Measurements from ENCODE around the gene PRKCH.

The PRKCH gene

DNA sequence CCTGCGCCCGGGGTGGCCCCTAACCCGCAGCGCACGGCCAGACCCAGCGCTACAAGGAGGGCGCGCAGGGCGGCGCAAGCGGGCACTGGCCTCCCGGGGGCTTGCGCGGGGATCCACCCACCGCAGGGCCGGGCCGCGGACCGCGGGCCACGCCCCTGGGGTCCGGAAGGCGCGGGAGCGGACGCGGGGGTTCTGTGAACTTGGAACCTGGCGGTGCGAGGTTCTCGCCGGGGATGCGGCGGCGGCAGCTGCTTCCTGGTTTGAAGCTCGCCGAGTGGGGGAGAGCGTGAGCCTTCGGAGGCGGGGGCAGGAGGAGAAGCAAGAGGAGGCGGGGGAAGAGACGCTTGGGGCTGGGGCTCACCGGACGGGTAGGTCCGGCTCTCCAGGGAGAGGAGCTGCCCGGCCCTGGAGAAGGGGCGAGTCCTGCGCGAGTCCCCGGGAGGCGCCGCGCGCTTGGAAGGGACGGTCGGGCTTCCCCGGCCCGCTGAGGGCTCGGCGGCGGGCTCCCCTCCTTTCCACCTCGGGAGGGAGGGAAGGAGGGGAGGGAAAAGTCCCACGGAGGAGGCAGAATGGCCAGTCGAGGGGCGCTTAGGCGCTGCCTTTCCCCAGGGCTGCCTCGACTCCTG, at the start of gene PRKCH:
PRKCH (plus strand) TSS at position 195 of the 626 bp plus-strand sequence. CDS start 523 bp downstream, outside the sequence.
- Mint-ChIP-seq H3K4me3 (peak within 1 kb of the TSS; percentile 99), H3K27me3 (ENCODE audit: low read depth) (no peaks in the 10 kb centered on the region), H3K27ac (peak within 1 kb of the TSS; percentile 93), H3K4me1 (ENCODE audit: low read depth) (peaks cover 28% of the 10 kb centered on the region), H3K9me3 (peaks cover 8% of the 10 kb centered on the region), H3K36me3 (ENCODE audit: low read depth) (peaks cover 38% of the 10 kb centered on the region)
- DNase-seq (ENCODE audit: low spot score): peak; percentile 79

DNA sequence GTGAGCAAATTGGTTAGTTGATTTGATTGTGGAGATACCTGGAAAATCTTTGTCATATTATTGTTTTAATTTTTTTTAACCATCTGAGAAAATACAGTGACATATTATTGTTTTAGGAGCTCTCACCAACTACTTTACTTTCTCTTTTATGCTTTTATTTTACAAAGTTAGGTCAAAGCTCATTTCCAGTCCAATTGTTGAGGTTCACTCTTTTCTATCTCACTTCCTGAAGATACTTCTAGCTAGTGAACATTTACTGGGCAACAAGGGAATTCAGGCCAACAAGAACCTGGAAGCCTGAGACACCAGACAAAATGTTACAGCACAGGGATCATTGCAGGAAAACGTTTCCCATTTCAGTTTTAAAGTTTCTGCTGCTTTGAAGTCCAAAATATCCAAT, 44.1 kb upstream of the PRKCH start:
- Mint-ChIP-seq H3K27ac (no peak overlapping the region), H3K36me3 (ENCODE audit: low read depth) (no peaks in the 10 kb centered on the region), H3K4me3 (no peak overlapping the region), H3K9me3 (no peaks in the 10 kb centered on the region), H3K4me1 (ENCODE audit: low read depth) (peaks cover 13% of the 10 kb centered on the region), H3K27me3 (ENCODE audit: low read depth) (peaks cover 60% of the 10 kb centered on the region)
- no peak for DNase-seq (ENCODE audit: low spot score)

DNA sequence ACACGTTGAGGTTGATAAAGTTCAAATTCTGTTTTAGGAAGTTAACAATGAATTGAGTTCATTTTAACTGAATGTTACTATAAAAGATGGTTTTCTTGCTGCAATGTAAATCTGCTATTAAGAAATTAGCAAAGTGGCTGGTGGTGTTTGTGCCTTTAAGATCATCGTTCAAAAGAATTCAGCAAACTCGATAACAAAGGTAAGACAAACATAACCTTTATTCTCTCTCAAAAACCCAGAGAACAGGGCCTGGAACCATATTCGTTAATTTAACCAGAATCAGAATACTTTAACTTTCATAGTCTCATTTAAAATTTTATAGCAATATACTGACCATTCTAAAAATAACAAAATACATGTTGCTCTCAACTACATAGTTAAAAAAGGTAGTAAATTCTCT, 43.6 kb upstream of the PRKCH start:
- Mint-ChIP-seq H3K9me3 (no peaks in the 10 kb centered on the region), H3K4me1 (ENCODE audit: low read depth) (peaks cover 13% of the 10 kb centered on the region), H3K36me3 (ENCODE audit: low read depth) (no peaks in the 10 kb centered on the region), H3K27me3 (ENCODE audit: low read depth) (peaks cover 60% of the 10 kb centered on the region), H3K27ac (no peak overlapping the region), H3K4me3 (no peak overlapping the region)
- DNase-seq (ENCODE audit: low spot score): no peak

DNA sequence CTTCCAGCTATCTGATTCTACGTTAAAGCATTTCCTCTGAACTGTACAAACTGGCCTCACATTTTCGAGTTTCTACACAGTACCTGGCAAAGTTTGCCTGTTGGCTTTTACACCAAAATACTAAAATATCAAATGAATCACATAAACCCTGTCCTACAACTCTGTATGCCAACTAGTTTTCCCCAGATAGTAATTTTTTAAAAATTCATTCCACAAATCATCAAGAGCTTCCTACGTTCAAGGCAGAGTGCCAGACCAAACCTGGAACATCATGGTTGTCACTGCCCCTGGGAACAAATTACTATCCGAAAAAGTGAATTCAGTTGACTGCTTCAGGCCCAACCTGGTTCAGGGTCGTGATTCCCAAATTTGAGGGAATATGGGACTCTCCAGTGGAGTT, 42.3 kb upstream of the PRKCH start:
- Mint-ChIP-seq H3K4me3 (no peak overlapping the region), H3K27ac (no peak overlapping the region), H3K36me3 (ENCODE audit: low read depth) (no peaks in the 10 kb centered on the region), H3K4me1 (ENCODE audit: low read depth) (peaks cover 21% of the 10 kb centered on the region), H3K27me3 (ENCODE audit: low read depth) (peaks cover 59% of the 10 kb centered on the region), H3K9me3 (no peaks in the 10 kb centered on the region)
- DNase-seq (ENCODE audit: low spot score): no peak

DNA sequence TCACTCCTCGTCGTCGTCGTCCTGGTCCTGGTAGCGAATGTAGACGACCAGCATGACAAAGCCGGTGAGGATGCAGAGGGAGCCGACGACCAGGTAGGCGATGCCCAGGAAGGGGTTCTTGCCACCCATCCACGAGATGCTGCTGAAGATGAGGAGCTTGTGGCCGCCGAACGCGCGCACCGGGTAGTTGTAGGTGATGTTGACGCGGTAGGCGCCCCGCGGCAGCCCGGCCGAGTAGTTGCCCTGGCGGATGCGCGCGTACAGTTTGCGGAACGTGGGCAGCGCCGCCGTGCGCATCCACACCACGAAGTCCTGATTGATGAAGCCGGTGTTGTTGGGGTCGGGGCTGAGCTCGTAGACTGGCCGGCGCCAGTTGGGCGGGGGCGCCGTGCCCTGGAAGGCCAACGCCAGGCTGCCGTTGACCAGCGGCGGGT, 41.3 kb upstream of the PRKCH start:
- Mint-ChIP-seq H3K9me3 (no peaks in the 10 kb centered on the region), H3K27me3 (ENCODE audit: low read depth) (peaks cover 51% of the 10 kb centered on the region), H3K4me3 (peak overlapping the region; percentile 84), H3K27ac (peak overlapping the region; percentile 75), H3K4me1 (ENCODE audit: low read depth) (peaks cover 25% of the 10 kb centered on the region), H3K36me3 (ENCODE audit: low read depth) (no peaks in the 10 kb centered on the region)
- no peak for DNase-seq (ENCODE audit: low spot score)

GRCh38 chr14:61280526-61281185, 40.7 kb upstream of the PRKCH start:
- Mint-ChIP-seq H3K9me3 (no peaks in the 10 kb centered on the region), H3K27me3 (ENCODE audit: low read depth) (peaks cover 47% of the 10 kb centered on the region), H3K36me3 (ENCODE audit: low read depth) (no peaks in the 10 kb centered on the region), H3K27ac (peak overlapping the region; percentile 75), H3K4me1 (ENCODE audit: low read depth) (peaks cover 26% of the 10 kb centered on the region), H3K4me3 (peak overlapping the region; percentile 84)
- DNase-seq (ENCODE audit: low spot score): peak; percentile 73

- H3K27ac Mint-ChIP-seq: peak within 1 kb of the TSS; percentile 75
- H3K4me3 Mint-ChIP-seq: peak within 1 kb of the TSS; percentile 84
- peaks cover 42% of the 10 kb centered on the region for H3K27me3 Mint-ChIP-seq (ENCODE audit: low read depth)
- no peaks in the 10 kb centered on the region for H3K9me3 Mint-ChIP-seq
- H3K36me3 Mint-ChIP-seq (ENCODE audit: low read depth): no peaks in the 10 kb centered on the region
- no peak for DNase-seq (ENCODE audit: low spot score)
- H3K4me1 Mint-ChIP-seq (ENCODE audit: low read depth): peaks cover 31% of the 10 kb centered on the region
Measured at GRCh38 chr14:61281186-61281947, 40.0 kb upstream of the PRKCH start, which contains the start of gene TMEM30B. TMEM30B (minus strand) TSS chr14:61281338; CDS start chr14:61281147, 191 bp downstream.

DNA sequence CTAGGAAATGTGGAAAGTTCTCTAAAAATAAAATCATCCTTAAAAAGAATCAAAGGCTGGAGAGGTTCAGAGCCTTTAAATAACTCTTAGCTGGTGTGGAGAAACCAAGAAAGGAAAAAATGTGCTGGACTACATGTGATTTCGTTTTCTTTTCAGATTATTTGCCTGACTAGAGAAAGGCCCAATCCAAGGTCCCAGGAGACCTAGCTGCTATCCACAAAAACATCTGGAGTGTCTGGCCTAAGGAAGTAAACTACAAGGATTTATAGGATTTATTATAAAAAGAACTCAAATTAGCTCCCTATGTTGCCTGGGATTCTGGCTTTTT, 39.5 kb upstream of the PRKCH start:
- H3K27ac Mint-ChIP-seq: no peak overlapping the region
- H3K36me3 Mint-ChIP-seq (ENCODE audit: low read depth): no peaks in the 10 kb centered on the region
- peak overlapping the region; percentile 64 for H3K4me3 Mint-ChIP-seq
- no peaks in the 10 kb centered on the region for H3K9me3 Mint-ChIP-seq
- H3K27me3 Mint-ChIP-seq (ENCODE audit: low read depth): peaks cover 40% of the 10 kb centered on the region
- no peak for DNase-seq (ENCODE audit: low spot score)
- H3K4me1 Mint-ChIP-seq (ENCODE audit: low read depth): peaks cover 31% of the 10 kb centered on the region

- Mint-ChIP-seq H3K27me3 (ENCODE audit: low read depth) (peaks cover 38% of the 10 kb centered on the region), H3K9me3 (no peaks in the 10 kb centered on the region), H3K27ac (no peak overlapping the region), H3K4me1 (ENCODE audit: low read depth) (peaks cover 36% of the 10 kb centered on the region), H3K36me3 (ENCODE audit: low read depth) (no peaks in the 10 kb centered on the region), H3K4me3 (no peak overlapping the region)
- DNase-seq (ENCODE audit: low spot score): no peak
Measured at GRCh38 chr14:61282746-61283145, 38.6 kb upstream of the PRKCH start.

- DNase-seq (ENCODE audit: low spot score): no peak
- no peak overlapping the region for H3K27ac Mint-ChIP-seq
- no peaks in the 10 kb centered on the region for H3K36me3 Mint-ChIP-seq (ENCODE audit: low read depth)
- peaks cover 35% of the 10 kb centered on the region for H3K4me1 Mint-ChIP-seq (ENCODE audit: low read depth)
- peak overlapping the region; percentile 47 for H3K4me3 Mint-ChIP-seq
- H3K27me3 Mint-ChIP-seq (ENCODE audit: low read depth): peaks cover 29% of the 10 kb centered on the region
- no peaks in the 10 kb centered on the region for H3K9me3 Mint-ChIP-seq
Measured at GRCh38 chr14:61284001-61284400, 37.4 kb upstream of the PRKCH start.

DNA sequence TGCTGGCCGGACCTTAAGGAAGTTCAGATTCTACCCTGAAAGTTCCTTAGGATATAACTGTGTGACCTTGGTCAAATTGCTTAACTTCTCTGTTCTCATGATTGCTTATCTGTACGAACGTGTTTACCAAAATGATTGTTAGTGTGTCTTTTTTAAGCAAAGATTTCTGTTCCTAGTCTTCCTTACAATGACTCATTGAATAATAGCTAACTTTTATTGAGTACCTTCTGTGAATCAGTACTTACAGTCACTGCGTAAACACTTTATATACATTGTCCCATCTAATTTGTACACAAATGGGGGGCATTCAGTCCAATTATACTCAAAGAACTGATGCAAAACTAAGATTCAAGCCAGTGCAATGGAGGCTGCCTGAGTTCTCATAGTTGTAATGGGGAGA, 36.0 kb upstream of the PRKCH start:
- H3K4me3 Mint-ChIP-seq: no peak overlapping the region
- no peak overlapping the region for H3K27ac Mint-ChIP-seq
- H3K27me3 Mint-ChIP-seq (ENCODE audit: low read depth): peaks cover 17% of the 10 kb centered on the region
- H3K4me1 Mint-ChIP-seq (ENCODE audit: low read depth): peaks cover 29% of the 10 kb centered on the region
- no peaks in the 10 kb centered on the region for H3K36me3 Mint-ChIP-seq (ENCODE audit: low read depth)
- H3K9me3 Mint-ChIP-seq: no peaks in the 10 kb centered on the region
- DNase-seq (ENCODE audit: low spot score): no peak

DNA sequence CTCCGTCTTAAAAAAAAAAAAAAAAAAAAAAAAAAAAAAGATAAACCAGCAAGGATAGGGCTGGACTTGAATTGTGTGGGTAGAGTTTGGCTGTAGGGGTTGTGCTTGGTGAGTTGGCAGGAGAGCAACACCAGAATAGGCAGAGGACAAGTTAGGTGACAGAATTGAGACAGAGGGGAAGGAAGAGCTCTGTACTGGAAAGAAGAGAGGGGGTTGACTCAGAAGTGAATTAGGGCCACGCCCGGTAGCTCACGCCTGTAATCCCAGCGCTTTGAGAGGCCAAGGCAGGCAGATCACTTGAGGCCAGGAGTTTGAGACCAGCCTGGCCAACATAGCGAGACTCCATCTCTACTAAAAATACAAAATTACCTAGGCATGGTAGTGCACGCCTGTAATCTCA, 34.2 kb upstream of the PRKCH start:
- Mint-ChIP-seq H3K9me3 (no peaks in the 10 kb centered on the region), H3K4me1 (ENCODE audit: low read depth) (peaks cover 26% of the 10 kb centered on the region), H3K27ac (no peak overlapping the region), H3K4me3 (no peak overlapping the region), H3K27me3 (ENCODE audit: low read depth) (peaks cover 13% of the 10 kb centered on the region), H3K36me3 (ENCODE audit: low read depth) (no peaks in the 10 kb centered on the region)
- DNase-seq (ENCODE audit: low spot score): no peak

- Mint-ChIP-seq H3K9me3 (no peaks in the 10 kb centered on the region), H3K4me3 (no peak overlapping the region), H3K27me3 (ENCODE audit: low read depth) (peaks cover 5% of the 10 kb centered on the region), H3K36me3 (ENCODE audit: low read depth) (no peaks in the 10 kb centered on the region), H3K4me1 (ENCODE audit: low read depth) (peaks cover 23% of the 10 kb centered on the region), H3K27ac (no peak overlapping the region)
- no peak for DNase-seq (ENCODE audit: low spot score)
Measured at GRCh38 chr14:61288228-61288627, 33.2 kb upstream of the PRKCH start.

GRCh38 chr14:61288720-61289119, 32.7 kb upstream of the PRKCH start:
- Mint-ChIP-seq H3K36me3 (ENCODE audit: low read depth) (no peaks in the 10 kb centered on the region), H3K4me3 (no peak overlapping the region), H3K9me3 (no peaks in the 10 kb centered on the region), H3K4me1 (ENCODE audit: low read depth) (peaks cover 21% of the 10 kb centered on the region), H3K27ac (no peak overlapping the region), H3K27me3 (ENCODE audit: low read depth) (peaks cover 3% of the 10 kb centered on the region)
- DNase-seq (ENCODE audit: low spot score): no peak

Measured in T-helper 2 cell treated with Interferon-gamma antibody and Interleukin-4, amounts not matched to agents 5 μg/mL and 100 μg/mL, for 36 hours (primary cell).